GM04504 (cell line): ENCODE measurements around the gene CPXM1.
"Not testable (repeated sequence)": the region's sequence is repeated elsewhere in the genome, so short reads cannot be mapped to it uniquely, and the experiment has no call there.

ENCODE experiments used
- DNase-seq: peaks from one replicate; pipeline ENCODE4 v3.0.0-alpha.2; 2012; ENCODE audit warnings: low read depth

CPXM1 gene

GRCh38 chr20:2800521-2801285, at the start of gene CPXM1:
Gene CPXM1 (minus strand): TSS chr20:2800627. CDS start chr20:2800572, 55 bp downstream.
- DNase-seq: no peak

- no peak for DNase-seq
Measured at GRCh38 chr20:2849529-2849928, 49.1 kb upstream of the CPXM1 start.

- no peak for DNase-seq
Measured at GRCh38 chr20:2847802-2848201, 47.4 kb upstream of the CPXM1 start.

- no peak for DNase-seq
Measured at GRCh38 chr20:2846698-2847097, 46.3 kb upstream of the CPXM1 start.

- DNase-seq: no peak
Measured at GRCh38 chr20:2845607-2846006, 45.2 kb upstream of the CPXM1 start.

GRCh38 chr20:2840967-2841531, 40.6 kb upstream of the CPXM1 start:
- DNase-seq: peak; percentile 40

GRCh38 chr20:2840138-2840966, 39.9 kb upstream of the CPXM1 start, which contains the start of the genes PCED1A and VPS16:
Gene PCED1A (minus strand): TSS chr20:2840655. CDS start chr20:2839912, 743 bp downstream.
Gene VPS16 (plus strand): TSS chr20:2840745. CDS start chr20:2840775, 30 bp downstream.
- peak; percentile 71 for DNase-seq

- DNase-seq: no peak
Measured at GRCh38 chr20:2839732-2840137, 39.3 kb upstream of the CPXM1 start.

GRCh38 chr20:2838847-2839671, 38.6 kb upstream of the CPXM1 start:
- no peak for DNase-seq

- DNase-seq: no peak
Measured at GRCh38 chr20:2838170-2838797, 37.9 kb upstream of the CPXM1 start.

- no peak for DNase-seq
Measured at GRCh38 chr20:2837221-2837960, 37.0 kb upstream of the CPXM1 start.

GRCh38 chr20:2836035-2836434, 35.6 kb upstream of the CPXM1 start:
- DNase-seq: no peak

- DNase-seq: no peak
Measured at GRCh38 chr20:2835331-2835796, 34.9 kb upstream of the CPXM1 start.

GRCh38 chr20:2834401-2835110, 34.1 kb upstream of the CPXM1 start:
- DNase-seq: no peak

GRCh38 chr20:2833761-2834160, 33.3 kb upstream of the CPXM1 start:
- DNase-seq: no peak

GRCh38 chr20:2831206-2831605, 30.8 kb upstream of the CPXM1 start:
- not testable (repeated sequence) for DNase-seq

- DNase-seq: no peak
Measured at GRCh38 chr20:2829376-2829775, 28.9 kb upstream of the CPXM1 start.

GRCh38 chr20:2826655-2827054, 26.2 kb upstream of the CPXM1 start:
- DNase-seq: no peak

- no peak for DNase-seq
Measured at GRCh38 chr20:2825761-2826160, 25.3 kb upstream of the CPXM1 start.

GRCh38 chr20:2822073-2822472, 21.6 kb upstream of the CPXM1 start:
- DNase-seq: no peak
